ENCODE measurements around the gene AP3S2. TPM values are rescaled to one million over a fixed set of nuclear protein-coding genes. Genes with fewer than 3 reads are reported as not detected.

Gene AP3S2
- total and polyA plus RNA-seq, 3 donors from 2014 or later = 31.9 to 53.0 (median 45.8) TPM

DNA sequence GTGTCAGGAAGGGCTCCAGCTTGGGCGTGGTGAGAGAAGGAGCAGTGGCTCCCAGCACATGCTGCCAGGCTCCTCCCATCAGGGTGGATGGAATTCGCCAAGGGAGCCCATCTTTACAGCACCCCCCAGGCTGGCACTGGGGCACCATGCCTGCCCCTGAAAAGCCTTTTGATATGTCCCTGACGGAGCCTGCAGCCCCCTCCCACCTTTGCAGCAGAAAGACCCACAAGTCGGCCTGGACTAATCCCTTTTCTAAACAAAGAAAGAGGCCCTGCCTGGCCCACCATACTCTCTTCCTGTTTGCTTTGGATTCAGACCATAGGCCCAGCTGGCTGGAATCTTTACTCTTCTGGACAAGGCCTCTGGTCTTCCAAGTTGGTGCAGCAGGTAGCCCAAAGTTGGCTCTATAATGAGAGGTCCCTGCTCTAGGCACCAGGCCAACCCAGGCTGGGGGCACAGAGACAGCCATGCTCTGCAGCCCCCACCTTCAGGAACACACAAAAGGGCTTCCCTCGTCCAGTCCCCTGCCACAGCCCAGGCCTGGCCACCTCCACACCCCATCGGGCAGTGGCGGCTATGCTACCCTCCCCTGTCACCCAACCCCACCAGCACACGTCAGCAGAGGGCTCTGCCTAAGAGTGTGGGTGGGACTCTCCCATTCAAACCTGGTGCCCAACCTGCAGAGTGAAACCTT is 84.6 kb downstream of the AP3S2 start:
- TF ChIP-seq, protein P1, sequence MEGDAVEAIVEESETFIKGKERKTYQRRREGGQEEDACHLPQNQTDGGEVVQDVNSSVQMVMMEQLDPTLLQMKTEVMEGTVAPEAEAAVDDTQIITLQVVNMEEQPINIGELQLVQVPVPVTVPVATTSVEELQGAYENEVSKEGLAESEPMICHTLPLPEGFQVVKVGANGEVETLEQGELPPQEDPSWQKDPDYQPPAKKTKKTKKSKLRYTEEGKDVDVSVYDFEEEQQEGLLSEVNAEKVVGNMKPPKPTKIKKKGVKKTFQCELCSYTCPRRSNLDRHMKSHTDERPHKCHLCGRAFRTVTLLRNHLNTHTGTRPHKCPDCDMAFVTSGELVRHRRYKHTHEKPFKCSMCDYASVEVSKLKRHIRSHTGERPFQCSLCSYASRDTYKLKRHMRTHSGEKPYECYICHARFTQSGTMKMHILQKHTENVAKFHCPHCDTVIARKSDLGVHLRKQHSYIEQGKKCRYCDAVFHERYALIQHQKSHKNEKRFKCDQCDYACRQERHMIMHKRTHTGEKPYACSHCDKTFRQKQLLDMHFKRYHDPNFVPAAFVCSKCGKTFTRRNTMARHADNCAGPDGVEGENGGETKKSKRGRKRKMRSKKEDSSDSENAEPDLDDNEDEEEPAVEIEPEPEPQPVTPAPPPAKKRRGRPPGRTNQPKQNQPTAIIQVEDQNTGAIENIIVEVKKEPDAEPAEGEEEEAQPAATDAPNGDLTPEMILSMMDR (IDR thresholded peaks at IDR 0.05) = no peak
- TF ChIP-seq POLR2A (IDR thresholded peaks at IDR 0.05) = no peak
- Histone ChIP-seq H3K9me3 (no peaks in the 10 kb centered on the region), H3K27ac (no peak overlapping the region), H3K27me3 (no peaks in the 10 kb centered on the region), H3K36me3 (ENCODE audit: low read depth, missing control alignments) (no peaks in the 10 kb centered on the region), H3K4me1 (peaks cover 13% of the 10 kb centered on the region), H3K4me3 (no peak overlapping the region)
- intact Hi-C loops (cut with DNase I; ENCODE audit: low total_unique reads) = no loop called here
- WGBS, 2 donors = 49 to 72% methylated on average over 4 to 8 of the region's 8 CpGs
- no peak for DNase-seq

DNA sequence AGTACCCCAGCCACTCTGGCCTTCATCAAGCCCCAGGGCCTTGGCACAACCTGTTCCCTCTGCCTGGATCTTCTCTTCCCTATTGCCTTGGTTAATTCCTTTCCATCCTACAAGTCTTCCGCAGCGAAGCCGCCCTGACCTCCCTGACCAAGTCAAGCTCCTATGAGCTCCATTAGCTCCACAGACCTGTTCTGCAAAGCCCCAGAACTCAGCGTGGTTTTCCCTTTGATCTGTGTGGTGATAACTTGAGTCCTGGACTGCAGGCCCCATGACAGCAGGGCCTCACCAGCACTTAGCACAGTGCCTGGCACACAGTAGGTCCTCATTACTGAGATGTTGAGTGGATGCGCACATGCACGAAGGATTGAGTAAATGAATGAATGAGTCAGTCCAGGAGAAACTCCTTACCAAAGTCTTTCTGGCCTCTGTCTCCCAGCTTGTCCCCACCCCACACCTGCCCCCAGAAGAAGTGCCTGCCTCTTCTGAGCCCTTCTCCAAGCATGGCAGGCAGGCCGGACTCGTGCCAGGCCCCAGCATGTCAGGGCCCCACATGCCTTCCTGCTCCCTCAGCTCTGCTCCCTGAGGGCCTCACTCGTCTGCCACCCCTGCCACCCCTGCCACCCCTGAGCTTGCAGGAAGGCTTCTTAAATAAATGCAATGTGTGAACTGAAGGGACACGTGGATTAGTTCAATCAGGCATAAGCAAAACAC is 85.5 kb downstream of the AP3S2 start:
- no peak overlapping the region for H3K4me3 ChIP-seq
- H3K36me3 ChIP-seq (ENCODE audit: low read depth, missing control alignments) = no peaks in the 10 kb centered on the region
- intact Hi-C loops (cut with DNase I; ENCODE audit: low total_unique reads) = no loop called here
- no peaks in the 10 kb centered on the region for H3K27me3 ChIP-seq
- WGBS, 2 donors = 88 to 95% methylated on average over 10 of the region's 10 CpGs
- H3K27ac ChIP-seq = no peak overlapping the region
- H3K4me1 ChIP-seq = peaks cover 11% of the 10 kb centered on the region
- DNase-seq = no peak
- TF ChIP-seq, protein P1 (IDR thresholded peaks at IDR 0.05) = no peak
- no peak for TF ChIP-seq POLR2A (IDR thresholded peaks at IDR 0.05)
- no peaks in the 10 kb centered on the region for H3K9me3 ChIP-seq

DNA sequence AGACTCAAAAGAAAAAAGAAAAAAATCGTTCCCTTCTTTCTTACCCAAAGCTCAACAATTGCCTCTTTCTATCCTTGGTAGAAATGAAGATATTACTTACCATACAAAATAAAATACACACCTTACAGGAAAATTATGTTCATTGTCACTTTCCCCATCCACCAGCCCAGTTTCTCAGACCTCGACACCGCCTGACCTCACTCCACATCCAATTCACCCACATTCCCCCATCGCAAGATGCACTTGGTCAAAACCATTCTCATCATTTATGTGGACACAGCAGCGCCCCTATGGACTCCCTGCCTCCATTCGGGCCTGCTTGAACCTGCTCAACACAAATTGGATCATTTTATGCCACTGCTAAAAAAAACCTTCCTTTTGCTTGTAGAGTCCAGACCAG is 86.1 kb downstream of the AP3S2 start:
- no peak for DNase-seq
- intact Hi-C loops (cut with DNase I; ENCODE audit: low total_unique reads) = no loop called here
- no peak overlapping the region for H3K4me3 ChIP-seq
- no peaks in the 10 kb centered on the region for H3K9me3 ChIP-seq
- WGBS, 2 donors = 91 to 96% methylated on average over 6 of the region's 6 CpGs
- TF ChIP-seq, protein P1 (IDR thresholded peaks at IDR 0.05) = no peak
- no peak for TF ChIP-seq POLR2A (IDR thresholded peaks at IDR 0.05)
- H3K27me3 ChIP-seq = no peaks in the 10 kb centered on the region
- H3K27ac ChIP-seq = no peak overlapping the region
- H3K4me1 ChIP-seq = peaks cover 11% of the 10 kb centered on the region
- H3K36me3 ChIP-seq (ENCODE audit: low read depth, missing control alignments) = no peaks in the 10 kb centered on the region

DNA sequence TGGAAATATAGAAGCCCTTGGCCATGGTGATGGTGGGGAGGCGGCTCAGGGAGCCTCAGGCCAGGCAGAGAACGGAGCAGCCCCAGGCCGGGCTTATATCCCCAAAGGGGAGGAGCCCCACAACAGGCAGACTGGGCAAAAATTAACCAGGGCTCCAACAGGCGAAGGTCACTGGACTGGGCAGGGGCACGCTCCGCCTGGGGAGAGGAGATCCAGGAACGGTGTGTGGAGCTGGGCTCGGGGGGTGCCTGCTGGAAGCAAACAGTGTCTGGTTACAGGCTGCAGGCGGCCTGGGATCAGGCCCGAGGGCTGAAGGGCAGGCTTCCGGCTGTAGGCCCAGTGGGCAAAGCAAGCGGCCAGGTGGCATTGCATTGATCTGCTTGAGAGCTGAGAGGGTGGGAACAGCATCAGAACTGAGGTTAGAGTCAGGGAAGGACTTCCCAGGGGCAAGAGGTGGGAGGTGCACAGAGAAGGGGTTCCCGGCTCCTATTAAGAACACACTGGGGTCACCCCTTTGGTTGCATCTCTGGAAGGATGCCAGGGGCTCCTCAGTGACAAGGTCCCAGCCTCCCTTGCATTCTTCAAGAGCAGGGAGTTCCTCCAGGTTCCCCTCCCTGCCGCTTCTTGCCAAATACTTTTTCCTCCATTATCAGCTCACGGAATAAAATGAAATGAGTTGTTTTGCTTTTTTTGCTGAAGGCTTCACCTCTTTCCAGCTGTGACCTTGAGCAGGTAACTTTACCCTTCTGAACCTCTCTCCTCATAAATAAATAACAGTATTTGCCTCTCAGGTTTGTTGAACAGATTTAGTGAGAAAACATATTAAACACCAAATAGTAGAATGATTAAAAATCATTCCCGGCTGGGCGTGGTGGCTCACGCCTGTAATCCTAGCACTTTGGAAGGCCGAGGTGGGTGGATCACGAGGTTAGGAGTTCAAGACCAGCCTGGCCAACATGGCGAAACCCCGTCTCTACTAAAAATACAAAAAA is 86.9 kb downstream of the AP3S2 start:
- 72% methylated on average over 17 to 22 of the region's 22 CpGs for WGBS, 2 donors
- H3K36me3 ChIP-seq (ENCODE audit: low read depth, missing control alignments) = no peaks in the 10 kb centered on the region
- DNase-seq = no peak
- intact Hi-C loops (cut with DNase I; ENCODE audit: low total_unique reads) = no loop called here
- no peak overlapping the region for H3K4me3 ChIP-seq
- H3K4me1 ChIP-seq = peaks cover 4% of the 10 kb centered on the region
- H3K27me3 ChIP-seq = no peaks in the 10 kb centered on the region
- no peak for TF ChIP-seq POLR2A (IDR thresholded peaks at IDR 0.05)
- TF ChIP-seq, protein P1 (IDR thresholded peaks at IDR 0.05) = no peak
- H3K9me3 ChIP-seq = no peaks in the 10 kb centered on the region
- H3K27ac ChIP-seq = no peak overlapping the region

Data from testis (tissue), 3 donors.